ENCODE measurements around the gene MAN1C1. TPM values are rescaled to one million over a fixed set of nuclear protein-coding genes. Genes with fewer than 3 reads are reported as not detected.

MAN1C1 gene
- total RNA-seq, 1 donor from 2014 or later = 29.1 TPM

- H3K9me3 Mint-ChIP-seq (ENCODE audit: unreplicated experiment) = no peaks in the 10 kb centered on the region
- H3K27me3 Mint-ChIP-seq (ENCODE audit: unreplicated experiment) = no peaks in the 10 kb centered on the region
- H3K27ac Mint-ChIP-seq (ENCODE audit: unreplicated experiment) = no peak overlapping the region
- H3K4me1 Mint-ChIP-seq (ENCODE audit: unreplicated experiment) = peaks cover 35% of the 10 kb centered on the region
- TF ChIP-seq, protein P1, sequence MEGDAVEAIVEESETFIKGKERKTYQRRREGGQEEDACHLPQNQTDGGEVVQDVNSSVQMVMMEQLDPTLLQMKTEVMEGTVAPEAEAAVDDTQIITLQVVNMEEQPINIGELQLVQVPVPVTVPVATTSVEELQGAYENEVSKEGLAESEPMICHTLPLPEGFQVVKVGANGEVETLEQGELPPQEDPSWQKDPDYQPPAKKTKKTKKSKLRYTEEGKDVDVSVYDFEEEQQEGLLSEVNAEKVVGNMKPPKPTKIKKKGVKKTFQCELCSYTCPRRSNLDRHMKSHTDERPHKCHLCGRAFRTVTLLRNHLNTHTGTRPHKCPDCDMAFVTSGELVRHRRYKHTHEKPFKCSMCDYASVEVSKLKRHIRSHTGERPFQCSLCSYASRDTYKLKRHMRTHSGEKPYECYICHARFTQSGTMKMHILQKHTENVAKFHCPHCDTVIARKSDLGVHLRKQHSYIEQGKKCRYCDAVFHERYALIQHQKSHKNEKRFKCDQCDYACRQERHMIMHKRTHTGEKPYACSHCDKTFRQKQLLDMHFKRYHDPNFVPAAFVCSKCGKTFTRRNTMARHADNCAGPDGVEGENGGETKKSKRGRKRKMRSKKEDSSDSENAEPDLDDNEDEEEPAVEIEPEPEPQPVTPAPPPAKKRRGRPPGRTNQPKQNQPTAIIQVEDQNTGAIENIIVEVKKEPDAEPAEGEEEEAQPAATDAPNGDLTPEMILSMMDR (IDR thresholded peaks at IDR 0.05; ENCODE audit: unreplicated experiment) = no peak
- no peak for DNase-seq (ENCODE audit: low spot score)
- peaks cover 18% of the 10 kb centered on the region for H3K36me3 Mint-ChIP-seq (ENCODE audit: low read depth, unreplicated experiment)
- no peak overlapping the region for H3K4me3 Mint-ChIP-seq (ENCODE audit: unreplicated experiment)
Measured at GRCh38 chr1:25780318-25781129, 163.9 kb downstream of the MAN1C1 start.

- TF ChIP-seq, protein P1 (IDR thresholded peaks at IDR 0.05; ENCODE audit: unreplicated experiment) = no peak
- Mint-ChIP-seq H3K9me3 (ENCODE audit: unreplicated experiment) (no peaks in the 10 kb centered on the region), H3K27me3 (ENCODE audit: unreplicated experiment) (no peaks in the 10 kb centered on the region), H3K27ac (ENCODE audit: unreplicated experiment) (no peak overlapping the region), H3K4me3 (ENCODE audit: unreplicated experiment) (no peak overlapping the region), H3K4me1 (ENCODE audit: unreplicated experiment) (peaks cover 36% of the 10 kb centered on the region), H3K36me3 (ENCODE audit: low read depth, unreplicated experiment) (peaks cover 18% of the 10 kb centered on the region)
- DNase-seq (ENCODE audit: low spot score) = no peak
Measured at GRCh38 chr1:25781130-25781433, 164.5 kb downstream of the MAN1C1 start.

- no peak for DNase-seq (ENCODE audit: low spot score)
- Mint-ChIP-seq H3K4me3 (ENCODE audit: unreplicated experiment) (no peak overlapping the region), H3K27ac (ENCODE audit: unreplicated experiment) (peak overlapping the region; percentile 76), H3K4me1 (ENCODE audit: unreplicated experiment) (peaks cover 36% of the 10 kb centered on the region), H3K9me3 (ENCODE audit: unreplicated experiment) (no peaks in the 10 kb centered on the region), H3K27me3 (ENCODE audit: unreplicated experiment) (peaks cover 1% of the 10 kb centered on the region), H3K36me3 (ENCODE audit: low read depth, unreplicated experiment) (peaks cover 13% of the 10 kb centered on the region)
- TF ChIP-seq, protein P1 (IDR thresholded peaks at IDR 0.05; ENCODE audit: unreplicated experiment) = no peak
Measured at GRCh38 chr1:25782608-25783201, 166.1 kb downstream of the MAN1C1 start.

DNA sequence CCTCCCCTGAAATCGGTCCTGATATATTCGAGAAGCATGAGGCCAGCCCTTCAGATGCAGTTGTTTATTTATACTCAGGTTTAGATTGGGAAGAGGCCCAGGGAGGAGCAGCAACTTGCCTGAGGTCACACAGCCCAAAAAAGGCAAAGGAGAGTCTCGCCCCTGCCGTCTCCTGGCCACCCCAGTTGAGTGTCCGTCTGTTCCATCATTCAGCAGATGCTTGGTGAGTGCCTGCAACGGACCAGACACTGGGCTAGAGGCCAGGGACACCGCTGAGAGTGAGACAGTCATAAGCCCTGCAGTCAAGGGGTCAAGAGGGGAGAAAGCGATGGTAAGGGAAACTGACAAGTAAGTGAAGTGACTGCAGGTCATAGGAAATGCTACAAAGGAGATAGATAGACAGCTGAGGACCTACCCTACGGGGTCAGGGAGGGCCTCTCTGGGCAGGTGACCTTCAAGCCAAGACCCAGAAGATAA lies 168.0 kb downstream of the MAN1C1 start:
- H3K27ac Mint-ChIP-seq (ENCODE audit: unreplicated experiment) = no peak overlapping the region
- peaks cover 36% of the 10 kb centered on the region for H3K4me1 Mint-ChIP-seq (ENCODE audit: unreplicated experiment)
- TF ChIP-seq, protein P1 (IDR thresholded peaks at IDR 0.05; ENCODE audit: unreplicated experiment) = no peak
- peaks cover 1% of the 10 kb centered on the region for H3K27me3 Mint-ChIP-seq (ENCODE audit: unreplicated experiment)
- no peak overlapping the region for H3K4me3 Mint-ChIP-seq (ENCODE audit: unreplicated experiment)
- H3K36me3 Mint-ChIP-seq (ENCODE audit: low read depth, unreplicated experiment) = peaks cover 15% of the 10 kb centered on the region
- no peaks in the 10 kb centered on the region for H3K9me3 Mint-ChIP-seq (ENCODE audit: unreplicated experiment)
- DNase-seq (ENCODE audit: low spot score) = no peak

All from endothelial cell (in vitro differentiated cells).